Fibroblast of mammary gland (primary cell): Measurements from ENCODE around the gene SH3RF2.

ENCODE experiments used
- DNase-seq: peaks from one replicate; pipeline ENCODE4 v3.0.0-alpha.2; 2010; ENCODE audit warnings: low read depth
- H3K4me3 ChIP-seq: 2 replicates; pipeline ENCODE4 v1.5.1; 2011; ENCODE audit warnings: low read depth, mild to moderate bottlenecking, low read length, moderate library complexity; ENCODE audit not compliant: control insufficient read depth
- CTCF ChIP-seq: conservative IDR thresholded peaks from 2 replicates; pipeline ENCODE4 v1.5.1; 2011; ENCODE audit warnings: low read depth, low read length, inconsistent platforms; ENCODE audit not compliant: control insufficient read depth, insufficient read depth

Gene SH3RF2

GRCh38 chr5:145996135-145996534 is 59.8 kb downstream of the SH3RF2 start:
- TF ChIP-seq CTCF = no peak
- DNase-seq = no peak
- no peak overlapping the region for H3K4me3 ChIP-seq

- DNase-seq = no peak
- H3K4me3 ChIP-seq = no peak overlapping the region
- TF ChIP-seq CTCF = no peak
These were observed 62.8 kb downstream of the SH3RF2 start for GRCh38 chr5:145999208-145999607.

DNA sequence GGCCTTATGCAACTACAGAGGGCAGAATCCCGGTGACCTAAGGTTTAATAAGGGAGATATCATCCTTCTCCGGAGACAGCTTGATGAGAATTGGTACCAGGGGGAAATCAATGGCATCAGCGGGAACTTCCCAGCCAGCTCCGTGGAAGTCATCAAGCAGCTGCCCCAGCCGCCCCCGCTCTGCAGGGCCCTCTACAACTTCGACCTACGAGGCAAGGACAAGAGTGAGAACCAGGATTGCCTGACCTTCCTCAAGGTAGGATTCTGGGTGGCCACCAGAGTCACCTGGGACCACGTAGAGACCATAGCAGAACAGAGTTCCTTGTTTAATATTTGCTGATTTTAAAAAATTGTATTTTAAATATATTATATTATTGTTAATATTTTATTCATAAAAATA is 63.7 kb downstream of the SH3RF2 start:
- DNase-seq = no peak
- H3K4me3 ChIP-seq = no peak overlapping the region
- no peak for TF ChIP-seq CTCF

DNA sequence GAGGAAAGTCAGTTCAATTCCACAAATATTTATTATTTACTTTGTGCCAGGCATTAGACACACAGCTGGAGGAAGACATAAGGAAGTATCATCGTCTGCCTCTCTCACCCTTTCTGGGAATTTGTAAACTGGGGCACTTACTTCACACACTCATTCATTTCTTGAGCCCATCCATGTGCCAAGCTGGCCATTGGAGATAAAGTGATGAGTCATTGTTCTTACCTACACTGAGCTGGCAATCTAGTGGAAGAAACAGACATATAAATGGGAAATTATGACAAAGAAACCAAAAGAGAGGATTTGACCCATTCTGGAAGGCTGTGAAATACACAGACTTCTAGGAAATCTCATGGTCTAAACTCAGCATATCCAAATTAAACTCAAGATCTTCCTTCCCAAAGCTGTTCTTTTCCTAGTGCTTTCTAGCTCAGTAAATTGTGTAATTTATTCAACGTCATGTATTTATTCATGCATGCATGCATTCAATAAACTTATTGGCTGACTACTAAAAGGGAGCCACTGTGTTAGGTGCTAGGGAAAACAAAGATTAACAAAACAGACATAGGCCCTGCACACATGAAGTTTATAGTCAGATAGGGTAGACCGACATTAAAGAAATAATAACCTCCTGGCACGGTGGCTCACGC is 65.3 kb downstream of the SH3RF2 start:
- no peak overlapping the region for H3K4me3 ChIP-seq

GRCh38 chr5:146002491-146002890 is 66.1 kb downstream of the SH3RF2 start:
- TF ChIP-seq CTCF = no peak
- no peak for DNase-seq

More for the DNA sequence above, 65.3 kb downstream of the SH3RF2 start:
- DNase-seq = no peak
- no peak for TF ChIP-seq CTCF

GRCh38 chr5:146003852-146004251 is 67.5 kb downstream of the SH3RF2 start:
- no peak for TF ChIP-seq CTCF
- no peak for DNase-seq
- no peak overlapping the region for H3K4me3 ChIP-seq

More at GRCh38 chr5:146002491-146002890, 66.1 kb downstream of the SH3RF2 start:
- no peak overlapping the region for H3K4me3 ChIP-seq

- no peak for DNase-seq
- no peak overlapping the region for H3K4me3 ChIP-seq
- no peak for TF ChIP-seq CTCF
These were observed 68.9 kb downstream of the SH3RF2 start for GRCh38 chr5:146005264-146005663.
